Sigmoid colon (tissue), 4 donors: ENCODE data around the gene ZFAND3.

Experiments
- CTCF ChIP-seq, 4 experiments: fragments of 450-650 bp in 3 of 4; fragments of 200-600 bp in 1 of 4; IDR thresholded peaks; one replicate each; pipeline ENCODE4 v1.5.1; 2016 to 2019; ENCODE audit warnings: antibody characterized with exemption in 4 of 4, mild to moderate bottlenecking in 3 of 4, moderate library complexity in 2 of 4
- EP300 ChIP-seq, 4 donors: sonication (generic); formaldehyde crosslinking; IDR thresholded peaks; one replicate each; pipeline ENCODE4 v1.6.1; 2017; ENCODE audit warnings: antibody characterized with exemption in 4 of 4
- POLR2A ChIP-seq, 2 donors: fragments of 450-650 bp; IDR thresholded peaks; one replicate each; pipeline ENCODE4 v1.6.1; 2016; ENCODE audit warnings: antibody characterized with exemption in 2 of 2, mild to moderate bottlenecking in 2 of 2, moderate library complexity in 2 of 2
- POLR2AphosphoS5 ChIP-seq, 4 donors: sonication (generic); formaldehyde crosslinking; IDR thresholded peaks; one replicate each; pipeline ENCODE4 v1.6.1; 2017; ENCODE audit warnings: antibody characterized with exemption in 4 of 4

GRCh38 chr6:37785663-37786270 lies 33.8 kb upstream of the ZFAND3 start:
- TF ChIP-seq CTCF (IDR thresholded peaks at IDR 0.05) (no peak), EP300 (IDR thresholded peaks at IDR 0.05) (no peak), POLR2A (IDR thresholded peaks at IDR 0.05) (no peak), POLR2AphosphoS5 (IDR thresholded peaks at IDR 0.05) (no peak)
